ENCODE results near the gene GTF2A1L.

- TF ChIP-seq CTCF (IDR thresholded peaks at IDR 0.05) (no peak), POLR2A (IDR thresholded peaks at IDR 0.05) (no peak)
These were observed 7.0 kb downstream of the GTF2A1L start for GRCh38 chr2:48624696-48625095.
